Trophoblast cell (in vitro differentiated cells and primary cell): ENCODE measurements around the gene HEXA.
"Not testable (repeated sequence)": the region's sequence is repeated elsewhere in the genome, so short reads cannot be mapped to it uniquely, and the experiment has no call there.

Source experiments
- DNase-seq, 2 donors: peaks; one replicate each; pipeline ENCODE4 v3.0.0-alpha.2; 2016
- H2AFZ ChIP-seq: 2 replicates; pipeline ENCODE4 v1.6.1; 2013; ENCODE audit warnings: low read length, moderate library complexity, mild to moderate bottlenecking; ENCODE audit not compliant: insufficient read depth, poor library complexity
- H2AK5ac ChIP-seq: 2 replicates; pipeline ENCODE4 v1.6.1; 2013; ENCODE audit warnings: mild to moderate bottlenecking, low read length
- H2BK120ac ChIP-seq: 2 replicates; pipeline ENCODE4 v1.6.1; 2013; ENCODE audit warnings: low read length, mild to moderate bottlenecking, moderate library complexity; ENCODE audit not compliant: insufficient read depth, poor library complexity
- H2BK12ac ChIP-seq: 2 replicates; pipeline ENCODE4 v1.6.1; 2013; ENCODE audit warnings: mild to moderate bottlenecking, low read length, moderate library complexity
- H2BK5ac ChIP-seq: 2 replicates; pipeline ENCODE4 v1.6.1; 2013; ENCODE audit warnings: low read length, low read depth, moderate library complexity, mild to moderate bottlenecking; ENCODE audit not compliant: poor library complexity
- H3K14ac ChIP-seq: 2 replicates; pipeline ENCODE4 v1.6.1; 2013; ENCODE audit warnings: mild to moderate bottlenecking, low read length
- H3K18ac ChIP-seq: 2 replicates; pipeline ENCODE4 v1.6.1; 2013; ENCODE audit warnings: mild to moderate bottlenecking, low read length
- H3K23ac ChIP-seq: 2 replicates; pipeline ENCODE4 v1.6.1; 2013; ENCODE audit warnings: low read length
- H3K27ac ChIP-seq: 2 replicates; pipeline ENCODE4 v1.5.1; 2013; ENCODE audit warnings: low read depth, mild to moderate bottlenecking, inconsistent platforms, low read length, moderate library complexity
- H3K27me3 ChIP-seq: 2 replicates; pipeline ENCODE4 v1.6.1; 2013; ENCODE audit warnings: inconsistent platforms, mild to moderate bottlenecking, low read length, moderate library complexity; ENCODE audit not compliant: insufficient read depth
- H3K36me3 ChIP-seq, 2 experiments: 1 replicate in 1 of 2; 2 replicates in 1 of 2; pipeline ENCODE4 v1.6.1; 2013; ENCODE audit warnings: low read length in 2 of 2, mild to moderate bottlenecking in 2 of 2, moderate library complexity in 1 of 2; ENCODE audit not compliant: insufficient read depth in 2 of 2, control insufficient read depth in 1 of 2
- H3K4ac ChIP-seq: 2 replicates; pipeline ENCODE4 v1.6.1; 2013; ENCODE audit warnings: low read depth, mild to moderate bottlenecking, low read length, moderate library complexity
- H3K4me1 ChIP-seq, 2 experiments: 1 replicate in 1 of 2; 2 replicates in 1 of 2; pipeline ENCODE4 v1.6.1; 2013; ENCODE audit warnings: low read length in 2 of 2, mild to moderate bottlenecking in 2 of 2, moderate library complexity in 1 of 2; ENCODE audit not compliant: insufficient read depth in 2 of 2, control insufficient read depth in 1 of 2
- H3K4me2 ChIP-seq: 2 replicates; pipeline ENCODE4 v1.6.1; 2013; ENCODE audit warnings: inconsistent platforms, mild to moderate bottlenecking, low read length, moderate library complexity
- H3K4me3 ChIP-seq: 2 replicates; pipeline ENCODE4 v1.5.1; 2013; ENCODE audit warnings: mild to moderate bottlenecking, low read depth, low read length, inconsistent platforms
- H3K79me1 ChIP-seq: one replicate; pipeline ENCODE4 v1.6.1; 2013; ENCODE audit warnings: low read length
- H3K79me2 ChIP-seq: 2 replicates; pipeline ENCODE4 v1.6.1; 2013; ENCODE audit warnings: low read length, mild to moderate bottlenecking; ENCODE audit not compliant: control insufficient read depth, insufficient read depth, poor library complexity
- H3K9ac ChIP-seq: 2 replicates; pipeline ENCODE4 v1.6.1; 2013; ENCODE audit warnings: mild to moderate bottlenecking, low read length
- H3K9me3 ChIP-seq: 2 replicates; pipeline ENCODE4 v1.6.1; 2013; ENCODE audit warnings: low read depth, mild to moderate bottlenecking, control low read depth, inconsistent platforms, low read length; ENCODE audit not compliant: insufficient read depth
- H4K12ac ChIP-seq: 2 replicates; pipeline ENCODE4 v1.6.1; 2013; ENCODE audit warnings: low read depth, mild to moderate bottlenecking, low read length, moderate library complexity
- H4K8ac ChIP-seq: 2 replicates; pipeline ENCODE4 v1.6.1; 2013; ENCODE audit warnings: low read depth, mild to moderate bottlenecking, low read length, moderate library complexity
- H4K91ac ChIP-seq: one replicate; pipeline ENCODE4 v1.6.1; 2013; ENCODE audit warnings: low read depth, mild to moderate bottlenecking, low read length, moderate library complexity
- WGBS: extraction: QIAGEN DNeasy Blood & Tissue Kit; methylation state at CpG from one replicate; pipeline ENCODE4 v1.1.7; 2013; ENCODE audit warnings: missing lambda C conversion rate; ENCODE audit not compliant: insufficient read length, insufficient coverage; ENCODE audit errors: extremely low coverage; 5-methylcytosine and 5-hydroxymethylcytosine counted together

Gene HEXA

GRCh38 chr15:72402726-72403125 lies 26.9 kb upstream of the HEXA start:
- Histone ChIP-seq H2AFZ (no peak overlapping the region), H3K79me1 (no peaks in the 10 kb centered on the region), H3K9ac (no peak overlapping the region), H3K23ac (no peak overlapping the region), H2BK12ac (no peak overlapping the region), H3K18ac (no peak overlapping the region), H4K91ac (no peak overlapping the region), H3K14ac (no peak overlapping the region), H3K9me3 (peaks cover 5% of the 10 kb centered on the region), H3K27ac (no peak overlapping the region), H4K12ac (no peak overlapping the region), H3K27me3 (no peaks in the 10 kb centered on the region), H2AK5ac (no peak overlapping the region), H4K8ac (no peak overlapping the region), H2BK120ac (no peak overlapping the region), H3K4me1 (no peaks in the 10 kb centered on the region), H3K4me2 (no peak overlapping the region), H2BK5ac (no peak overlapping the region), H3K4me3 (no peak overlapping the region), H3K4ac (no peak overlapping the region), H3K36me3 (no peaks in the 10 kb centered on the region), H3K79me2 (no peaks in the 10 kb centered on the region)
- no CpG with 5 or more reads among the region's 5 CpGs for WGBS
- no peak for DNase-seq

DNA sequence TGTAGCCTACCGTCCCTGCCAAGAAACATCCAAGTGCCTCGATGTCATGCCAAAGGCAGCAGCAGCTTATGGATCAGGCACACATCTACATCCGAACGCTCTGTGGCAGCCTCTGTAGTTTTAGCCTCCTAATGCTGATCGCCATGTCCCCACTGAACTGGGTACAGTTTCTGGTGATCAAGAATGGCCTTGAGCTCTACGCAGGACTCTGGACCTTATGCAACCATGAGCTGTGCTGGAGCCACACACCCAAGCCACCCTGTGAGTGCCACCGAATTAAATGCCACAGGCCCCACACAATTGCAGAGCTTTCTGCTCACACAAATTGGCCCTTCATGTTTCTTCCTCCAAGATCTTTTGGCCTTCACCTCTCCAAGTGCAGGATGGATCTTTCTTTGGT lies 22.8 kb upstream of the HEXA start:
- WGBS, result no CpG with 5 or more reads among the region's 7 CpGs
- H2AK5ac ChIP-seq, result no peak overlapping the region

GRCh38 chr15:72397796-72398588 lies 22.2 kb upstream of the HEXA start, which contains the start of gene TMEM202:
Gene TMEM202, plus strand, starts transcription at chr15:72398305. Its CDS starts 22 bp downstream, at chr15:72398327.
- H2BK12ac ChIP-seq, result no peak within 1 kb of the TSS
- H4K8ac ChIP-seq, result no peak within 1 kb of the TSS
- no peak within 1 kb of the TSS for H3K4ac ChIP-seq
- H3K79me2 ChIP-seq, result no peaks in the 10 kb centered on the region
- no peaks in the 10 kb centered on the region for H3K36me3 ChIP-seq
- no peak within 1 kb of the TSS for H2AK5ac ChIP-seq
- no CpG with 5 or more reads among the region's 4 CpGs for WGBS
- H3K27me3 ChIP-seq, result no peaks in the 10 kb centered on the region
- H4K91ac ChIP-seq, result no peak within 1 kb of the TSS
- no peak within 1 kb of the TSS for H3K27ac ChIP-seq
- H2BK5ac ChIP-seq, result no peak within 1 kb of the TSS
- no peak within 1 kb of the TSS for H3K14ac ChIP-seq
- H3K9ac ChIP-seq, result no peak within 1 kb of the TSS
- H3K4me3 ChIP-seq, result no peak within 1 kb of the TSS
- no peak within 1 kb of the TSS for H3K4me2 ChIP-seq
- H3K79me1 ChIP-seq, result no peaks in the 10 kb centered on the region
- peaks cover 3% of the 10 kb centered on the region for H3K9me3 ChIP-seq
- no peak within 1 kb of the TSS for H3K23ac ChIP-seq
- H3K18ac ChIP-seq, result no peak within 1 kb of the TSS
- no peak within 1 kb of the TSS for H2BK120ac ChIP-seq
- no peak for DNase-seq
- H3K4me1 ChIP-seq, result no peaks in the 10 kb centered on the region
- no peak within 1 kb of the TSS for H4K12ac ChIP-seq
- H2AFZ ChIP-seq, result no peak within 1 kb of the TSS

More for the DNA sequence above, 22.8 kb upstream of the HEXA start:
- Histone ChIP-seq H3K4ac (no peak overlapping the region), H2BK12ac (no peak overlapping the region), H4K12ac (no peak overlapping the region), H3K4me3 (no peak overlapping the region), H4K8ac (no peak overlapping the region), H3K79me1 (no peaks in the 10 kb centered on the region), H3K14ac (no peak overlapping the region), H3K23ac (no peak overlapping the region), H3K18ac (no peak overlapping the region), H3K27me3 (no peaks in the 10 kb centered on the region), H3K36me3 (no peaks in the 10 kb centered on the region), H3K9ac (no peak overlapping the region), H2AFZ (no peak overlapping the region), H3K9me3 (peaks cover 3% of the 10 kb centered on the region), H3K4me2 (no peak overlapping the region), H2BK120ac (no peak overlapping the region), H4K91ac (no peak overlapping the region), H3K4me1 (no peaks in the 10 kb centered on the region), H3K27ac (no peak overlapping the region), H2BK5ac (no peak overlapping the region), H3K79me2 (no peaks in the 10 kb centered on the region)
- DNase-seq, result no peak

- H3K9ac ChIP-seq, H3K27ac ChIP-seq, H2AK5ac ChIP-seq, H3K4me1 ChIP-seq, H3K79me2 ChIP-seq, DNase-seq, H3K4me3 ChIP-seq, H2BK5ac ChIP-seq, H3K18ac ChIP-seq, H2BK12ac ChIP-seq, H3K4me2 ChIP-seq, H3K79me1 ChIP-seq, H4K8ac ChIP-seq, H3K27me3 ChIP-seq, H3K9me3 ChIP-seq, H2BK120ac ChIP-seq, H3K36me3 ChIP-seq, H3K4ac ChIP-seq, H4K12ac ChIP-seq, H3K14ac ChIP-seq, H4K91ac ChIP-seq, H3K23ac ChIP-seq, H2AFZ ChIP-seq: not testable (repeated sequence)
- no CpG with 5 or more reads among the region's 24 CpGs for WGBS
These were observed 20.5 kb upstream of the HEXA start for GRCh38 chr15:72396331-72396730.
